B cell (primary cell): ENCODE data around the gene EIF3K. TPM values are rescaled to one million over a fixed set of nuclear protein-coding genes. Genes with fewer than 3 reads are reported as not detected.

ENCODE experiments used
- ATAC-seq: fragments of 200-7000 bp; cut with Tn5 transposase; one replicate; pipeline ENCODE4 v1.10.0; 2021; ENCODE audit warnings: low read depth, mild to moderate bottlenecking, moderate number of reproducible peaks, moderate library complexity
- CTCF ChIA-PET: fragments of 350-600 bp; sonication (Branson Sonifier 250); formaldehyde crosslinking; loops from one replicate; lab custom pipeline; 2021; ENCODE audit warnings: antibody characterized with exemption, inconsistent platforms; lab: Charles Lee
- POLR2A ChIA-PET: fragments of 350-600 bp; sonication (Branson Sonifier 250); formaldehyde crosslinking; loops from one replicate; lab custom pipeline; 2021; ENCODE audit warnings: antibody characterized with exemption; lab: Charles Lee
- DNase-seq: peaks from one replicate; pipeline ENCODE4 v3.0.0; 2013
- H2AFZ ChIP-seq: 2 replicates; pipeline ENCODE4 v1.6.1; 2012; ENCODE audit warnings: mild to moderate bottlenecking, low read depth, low read length; ENCODE audit not compliant: insufficient read depth, poor library complexity, severe bottlenecking
- H3K27ac ChIP-seq, 2 donors: 1 replicate in 1 of 2; 2 replicates in 1 of 2; pipeline ENCODE4 v1.5.1; 2012 to 2013; ENCODE audit warnings: low read length in 2 of 2, mild to moderate bottlenecking in 2 of 2, moderate library complexity in 1 of 2
- H3K27me3 ChIP-seq, 4 experiments: fragments of 200-600 bp in 1 of 4; sonication (generic) in 1 of 4; replicated peaks in 1 of 4; 1 replicate in 2 of 4; 2 replicates in 2 of 4; pipeline versions ENCODE4 v1.6.1 to v1.7.0; 2013 to 2016; ENCODE audit warnings: low read length in 3 of 4, mild to moderate bottlenecking in 2 of 4, mixed read lengths in 1 of 4, moderate library complexity in 1 of 4; ENCODE audit not compliant: insufficient read depth in 4 of 4, control insufficient read depth in 3 of 4; ENCODE audit errors: control extremely low read depth in 1 of 4
- H3K36me3 ChIP-seq, 2 experiments: replicated peaks in 1 of 2; 1 replicate in 1 of 2; 2 replicates in 1 of 2; pipeline versions ENCODE4 v1.6.1 to v1.7.1; 2013; ENCODE audit warnings: low read length in 1 of 2; ENCODE audit not compliant: insufficient read depth in 2 of 2, control insufficient read depth in 1 of 2; ENCODE audit errors: control extremely low read depth in 1 of 2, extremely low read depth in 1 of 2
- H3K4me1 ChIP-seq, 2 donors: fragments of 200-600 bp in 1 of 2; sonication (generic) in 1 of 2; 1 replicate in 1 of 2; 2 replicates in 1 of 2; pipeline versions ENCODE4 v1.5.1 to v1.6.1; 2013 to 2017; ENCODE audit warnings: low read length in 2 of 2; ENCODE audit not compliant: control insufficient read depth in 2 of 2, insufficient read depth in 2 of 2
- H3K4me2 ChIP-seq: replicated peaks from 2 replicates; pipeline ENCODE3; 2012; ENCODE audit warnings: mild to moderate bottlenecking, low read depth, low read length; ENCODE audit not compliant: poor library complexity, severe bottlenecking
- H3K4me3 ChIP-seq, 5 experiments: fragments of 200-600 bp in 1 of 5; sonication (generic) in 1 of 5; 1 replicate in 3 of 5; 2 replicates in 2 of 5; pipeline versions ENCODE4 v1.5.1 to v1.7.0; 2011 to 2016; ENCODE audit warnings: low read length in 4 of 5, mild to moderate bottlenecking in 4 of 5, low read depth in 2 of 5, control low read depth in 1 of 5, moderate library complexity in 1 of 5; ENCODE audit not compliant: insufficient read depth in 1 of 5; ENCODE audit errors: control extremely low read depth in 1 of 5, extremely low read depth in 1 of 5
- H3K79me2 ChIP-seq: fragments of 200-600 bp; sonication (generic); one replicate; pipeline ENCODE4 v1.6.0; 2016; ENCODE audit warnings: low read length; ENCODE audit not compliant: control insufficient read depth, insufficient read depth
- H3K9ac ChIP-seq: fragments of 200-600 bp; sonication (generic); 2 replicates; pipeline ENCODE4 v1.6.1; 2017; ENCODE audit warnings: mild to moderate bottlenecking, low read length, moderate library complexity
- H3K9me3 ChIP-seq, 3 donors: one replicate each; pipeline versions ENCODE4 v1.6.1 to v1.7.1; 2013; ENCODE audit warnings: low read length in 2 of 3; ENCODE audit not compliant: control insufficient read depth in 2 of 3, insufficient read depth in 1 of 3; ENCODE audit errors: control extremely low read depth in 1 of 3
- H4K20me1 ChIP-seq: 2 replicates; pipeline ENCODE4 v1.6.0; 2012; ENCODE audit warnings: mild to moderate bottlenecking, low read length; ENCODE audit not compliant: insufficient read depth, control insufficient read depth, poor library complexity, severe bottlenecking
- H3K27ac Mint-ChIP-seq: one replicate; pipeline ENCODE4 v1.8.0; 2021; ENCODE audit warnings: mixed read lengths
- H3K27me3 Mint-ChIP-seq: one replicate; pipeline ENCODE4 v1.8.0; 2021; ENCODE audit warnings: mixed read lengths
- H3K4me1 Mint-ChIP-seq: one replicate; pipeline ENCODE4 v1.8.0; 2021; ENCODE audit warnings: mixed read lengths
- H3K4me3 Mint-ChIP-seq: one replicate; pipeline ENCODE4 v1.8.0; 2021; ENCODE audit warnings: mixed read lengths
- H3K9me3 Mint-ChIP-seq: one replicate; pipeline ENCODE4 v1.8.0; 2022; ENCODE audit warnings: mixed read lengths; ENCODE audit not compliant: insufficient read depth
- CTCF ChIP-seq: fragments of 200-600 bp; IDR thresholded peaks from one replicate; pipeline ENCODE4 v1.8.0; 2022; ENCODE audit warnings: antibody characterized with exemption, mild to moderate bottlenecking
- EZH2 ChIP-seq: IDR thresholded peaks from 2 replicates; pipeline ENCODE4 v1.6.1; 2012; ENCODE audit warnings: borderline replicate concordance, low read depth, mild to moderate bottlenecking, moderate library complexity, low read length; ENCODE audit not compliant: insufficient read depth, poor library complexity, severe bottlenecking
- WGBS: methylation state at CpG from one replicate; pipeline ENCODE4 v1.1.5; 2013; ENCODE audit warnings: missing lambda C conversion rate; ENCODE audit not compliant: insufficient coverage; 5-methylcytosine and 5-hydroxymethylcytosine counted together
- intact Hi-C: fragments of 100-400 bp; cut with micrococcal nuclease; formaldehyde crosslinking; loops from one replicate; pipeline ENCODE4 v1.10.0; 2022
- polyA plus RNA-seq: library from polyadenylated mRNA; depleted of rRNA; stranded (reverse); fragments of >200 nt; gene quantifications from 2 replicates; pipeline ENCODE4 v1.2.3, GENCODE V29; 2012
- total RNA-seq, 2 donors: library from RNA; stranded (reverse); fragments of 120-200 nt in 1 of 2; gene quantifications; 1 replicate in 1 of 2; 2 replicates in 1 of 2; pipeline versions ENCODE4 v1.2.3 to v1.2.4, GENCODE V29; 2013 to 2022

The EIF3K gene
- total and polyA plus RNA-seq, 2 donors (not counting 1 experiment from before 2014, with no cell fraction given): 284 to 773 TPM

GRCh38 chr19:38656171-38656981 is 37.4 kb downstream of the EIF3K start:
- H3K4me3 ChIP-seq: no peak overlapping the region
- TF ChIP-seq CTCF (no peak), EZH2 (no peak)
- no peak overlapping the region for H3K9ac ChIP-seq
- H2AFZ ChIP-seq: no peak overlapping the region
- H3K36me3 ChIP-seq: peaks cover 0 to 27% of the 10 kb centered on the region in 2 experiments
- H3K27ac Mint-ChIP-seq: peak overlapping the region; percentile 46
- ATAC-seq: no peak
- ChIA-PET CTCF (interaction anchor here (0.7 to 1.4 kb wide), 2 partner anchors 12 to 21 kb away, joined by 3 to 5 read pairs; no protein-coding TSS in a partner anchor), POLR2A (no interaction called here)
- DNase-seq: no peak
- H3K79me2 ChIP-seq: peaks cover 95% of the 10 kb centered on the region
- no peaks in the 10 kb centered on the region for H3K27me3 ChIP-seq
- H3K4me2 ChIP-seq: no peak overlapping the region
- H3K9me3 ChIP-seq: no peaks in the 10 kb centered on the region
- H3K9me3 Mint-ChIP-seq: no peaks in the 10 kb centered on the region
- H3K4me1 Mint-ChIP-seq: peaks cover 53% of the 10 kb centered on the region
- H3K4me3 Mint-ChIP-seq: no peak overlapping the region
- intact Hi-C loops: no loop called here
- peak overlapping the region in 1 of 2 donors; percentile 2 for H3K27ac ChIP-seq
- H3K27me3 Mint-ChIP-seq: no peaks in the 10 kb centered on the region
- peaks cover 53% of the 10 kb centered on the region for H4K20me1 ChIP-seq
- 95% methylated on average over 4 of the region's 7 CpGs for WGBS
- H3K4me1 ChIP-seq: peaks cover 6 to 12% of the 10 kb centered on the region in 2 donors

- ChIA-PET POLR2A (no interaction called here), CTCF (interaction anchor here (1.4 kb wide), 1 partner anchor 22 kb away, joined by 5 read pairs; no protein-coding TSS in a partner anchor)
- H3K9me3 Mint-ChIP-seq: no peaks in the 10 kb centered on the region
- H3K4me3 Mint-ChIP-seq: no peak overlapping the region
- intact Hi-C loops: no loop called here
- Histone ChIP-seq H3K27me3 (no peaks in the 10 kb centered on the region), H4K20me1 (peaks cover 55% of the 10 kb centered on the region), H2AFZ (no peak overlapping the region), H3K9ac (no peak overlapping the region), H3K79me2 (peaks cover 96% of the 10 kb centered on the region), H3K4me1 (peaks cover 6 to 12% of the 10 kb centered on the region in 2 donors), H3K4me3 (no peak overlapping the region), H3K27ac (no peak overlapping the region), H3K4me2 (no peak overlapping the region), H3K36me3 (peaks cover 0 to 30% of the 10 kb centered on the region in 2 experiments), H3K9me3 (no peaks in the 10 kb centered on the region)
- H3K4me1 Mint-ChIP-seq: peaks cover 46% of the 10 kb centered on the region
- no peaks in the 10 kb centered on the region for H3K27me3 Mint-ChIP-seq
- WGBS: 94% methylated on average over 4 of the region's 8 CpGs
- no peak for TF ChIP-seq CTCF
- no peak for TF ChIP-seq EZH2
- DNase-seq (no peak), ATAC-seq (no peak)
- peak overlapping the region; percentile 21 for H3K27ac Mint-ChIP-seq
Measured at GRCh38 chr19:38657633-38658222, 38.7 kb downstream of the EIF3K start.
